HepG2 (cell line): ENCODE data around the gene ARHGEF3. TPM values are rescaled to one million over a fixed set of nuclear protein-coding genes. Genes with fewer than 3 reads are reported as not detected.
A peak's percentile ranks its signal among the peaks of the same experiment; 100 is the strongest.

Experiments used
- AHDC1 ChIP-seq: sonication (generic); formaldehyde crosslinking; IDR thresholded peaks from 2 replicates; pipeline ENCODE4 v1.5.1; 2020; ENCODE audit warnings: mild to moderate bottlenecking, missing genetic modification reagents, borderline replicate concordance
- ERF ChIP-seq: IDR thresholded peaks from 2 replicates; pipeline ENCODE4 v1.6.1; 2018; ENCODE audit warnings: missing biosample characterization, missing genetic modification reagents
- KAT7 ChIP-seq: IDR thresholded peaks from 2 replicates; pipeline ENCODE4 v1.6.1; 2018; ENCODE audit warnings: borderline replicate concordance, missing compliant biosample characterization
- KDM5B ChIP-seq: sonication (generic); formaldehyde crosslinking; IDR thresholded peaks from 2 replicates; pipeline ENCODE4 v1.4.0; 2020; ENCODE audit warnings: missing genetic modification reagents, mild to moderate bottlenecking, borderline replicate concordance
- PRDM10 ChIP-seq: sonication (generic); formaldehyde crosslinking; IDR thresholded peaks from 2 replicates; pipeline ENCODE4 v1.4.0; 2020; ENCODE audit warnings: low read depth, missing genetic modification reagents
- RERE ChIP-seq: IDR thresholded peaks from 2 replicates; pipeline ENCODE4 v1.6.1; 2016; ENCODE audit warnings: low read depth, missing genetic modification reagents, missing compliant biosample characterization
- RFX1 ChIP-seq: fragments of 450-650 bp; IDR thresholded peaks from 2 replicates; pipeline ENCODE4 v1.6.1; 2017
- ZNF20 ChIP-seq: sonication (generic); formaldehyde crosslinking; IDR thresholded peaks from 2 replicates; pipeline ENCODE4 v1.4.0; 2020; ENCODE audit warnings: mild to moderate bottlenecking, moderate library complexity, missing genetic modification reagents
- ZNF253 ChIP-seq: sonication (generic); formaldehyde crosslinking; IDR thresholded peaks from 2 replicates; pipeline ENCODE4 v1.8.0; 2022; ENCODE audit warnings: mild to moderate bottlenecking, missing genetic modification reagents, borderline replicate concordance
- ZNF615 ChIP-seq: sonication (generic); formaldehyde crosslinking; IDR thresholded peaks from 2 replicates; pipeline ENCODE4 v1.5.0; 2020; ENCODE audit warnings: mild to moderate bottlenecking, missing genetic modification reagents, borderline replicate concordance
- ZNF704 ChIP-seq: sonication (generic); formaldehyde crosslinking; IDR thresholded peaks from 2 replicates; pipeline ENCODE4 v1.8.1; 2023; ENCODE audit warnings: mild to moderate bottlenecking, inconsistent platforms, moderate library complexity, missing genetic modification reagents, borderline replicate concordance
- polyA plus RNA-seq, 8 experiments: library from polyadenylated mRNA; depleted of rRNA in 3 of 8; stranded (reverse) in 7 of 8; unstranded in 1 of 8; fragments of >200 nt; fragmentation: Illumina TruSeq in 4 of 8; extraction: Trizol in 4 of 8; gene quantifications; 2 replicates each; pipeline versions ENCODE4 v1.2.1 to v1.2.3, GENCODE V29; 2011 to 2016; ENCODE audit warnings: low read depth in 4 of 8, missing spikeins in 1 of 8, mixed read lengths in 1 of 8; ENCODE audit not compliant: insufficient read depth in 1 of 8
- total RNA-seq, 5 experiments: library from RNA; depleted of rRNA; stranded (reverse); fragments of >200 nt; fragmentation: Illumina TruSeq; extraction: Trizol; gene quantifications; 2 replicates each; pipeline ENCODE4 v1.2.3, GENCODE V29; 2016; ENCODE audit warnings: low read depth in 1 of 5

ARHGEF3 gene
- total and polyA plus RNA-seq, 2 of the 13 experiments (the other 11 are each of a cell fraction or from before 2014, with no cell fraction given) = 14.8 to 23.1 TPM

- TF ChIP-seq AHDC1 (CRISPR knock-in tag) (0 out of 2 replicates have a peak, but pooled peaks have one; percentile 32), ERF (CRISPR knock-in tag) (no peak), RERE (CRISPR knock-in tag) (no peak), KDM5B (CRISPR knock-in tag) (peak; percentile 85), ZNF704 (CRISPR knock-in tag) (peak; percentile 48; the same call in 1 of the 2 replicates), PRDM10 (peak; percentile 31; the same call in 1 of the 2 replicates), RFX1 (no peak), ZNF253 (CRISPR knock-in tag) (0 out of 2 replicates have a peak, but pooled peaks have one; percentile 14), ZNF615 (CRISPR knock-in tag) (no peak), KAT7 (peak; percentile 90; the same call in 1 of the 2 replicates), ZNF20 (CRISPR knock-in tag) (no peak)
These were observed 119.2 kb downstream of the ARHGEF3 start (continued) for GRCh38 chr3:56682462-56683121.
